TTC549 (cell line): Measurements from ENCODE around the gene AQP6.

Source experiments
- FAIRE-seq: peaks from 2 replicates; lab custom pipeline; 2012; peaks lifted over from hg19 to GRCh38; lab: Jason Lieb, UNC

Gene AQP6

GRCh38 chr12:49972641-49973360 is at the start of gene AQP6:
AQP6 (plus strand) TSS chr12:49972947; CDS start chr12:49973174, 227 bp downstream.
- FAIRE-seq = no peak

GRCh38 chr12:49923035-49923644 is 49.6 kb upstream of the AQP6 start:
- FAIRE-seq = no peak

- no peak for FAIRE-seq
These were observed 48.7 kb upstream of the AQP6 start for GRCh38 chr12:49923880-49924556.

- FAIRE-seq = no peak
These were observed 48.0 kb upstream of the AQP6 start for GRCh38 chr12:49924628-49925246.

GRCh38 chr12:49925433-49926204 is 47.1 kb upstream of the AQP6 start:
- FAIRE-seq = no peak

GRCh38 chr12:49928471-49928870 is 44.3 kb upstream of the AQP6 start:
- FAIRE-seq = no peak

GRCh38 chr12:49929581-49929980 is 43.2 kb upstream of the AQP6 start:
- no peak for FAIRE-seq

GRCh38 chr12:49930515-49931288 is 42.0 kb upstream of the AQP6 start:
- FAIRE-seq = no peak

GRCh38 chr12:49932023-49932422 is 40.7 kb upstream of the AQP6 start:
- no peak for FAIRE-seq

GRCh38 chr12:49932533-49933130 is 40.1 kb upstream of the AQP6 start:
- no peak for FAIRE-seq

- no peak for FAIRE-seq
These were observed 39.0 kb upstream of the AQP6 start for GRCh38 chr12:49933796-49934195.

- FAIRE-seq = no peak
These were observed 38.2 kb upstream of the AQP6 start for GRCh38 chr12:49934505-49934904.

GRCh38 chr12:49936925-49937324 is 35.8 kb upstream of the AQP6 start:
- FAIRE-seq = no peak

- no peak for FAIRE-seq
These were observed 35.0 kb upstream of the AQP6 start for GRCh38 chr12:49937639-49938300.

GRCh38 chr12:49939307-49939706 is 33.4 kb upstream of the AQP6 start:
- FAIRE-seq = no peak

- no peak for FAIRE-seq
These were observed 33.0 kb upstream of the AQP6 start for GRCh38 chr12:49939707-49940106.

GRCh38 chr12:49941556-49942511 is 30.9 kb upstream of the AQP6 start:
- FAIRE-seq = no peak

GRCh38 chr12:49942512-49942893 is 30.2 kb upstream of the AQP6 start:
- no peak for FAIRE-seq

GRCh38 chr12:49942921-49943624 is 29.7 kb upstream of the AQP6 start:
- no peak for FAIRE-seq
